KMS-11 (cell line): ENCODE results near the gene MPC1.

ENCODE experiments used
- H2AFZ ChIP-seq: fragments of 200-600 bp; sonication (generic); 2 replicates; pipeline ENCODE4 v1.6.1; 2016; ENCODE audit warnings: antibody characterized with exemption, mixed run types, low read depth
- H3K27ac ChIP-seq: fragments of 200-600 bp; sonication (generic); 2 replicates; pipeline ENCODE4 v1.6.1; 2016; ENCODE audit warnings: mild to moderate bottlenecking, mixed run types
- H3K27me3 ChIP-seq: fragments of 200-600 bp; sonication (generic); 2 replicates; pipeline ENCODE4 v1.6.1; 2017; ENCODE audit warnings: mild to moderate bottlenecking, low read depth, mixed run types, moderate library complexity; ENCODE audit not compliant: insufficient read depth
- H3K36me3 ChIP-seq: fragments of 200-600 bp; sonication (generic); 2 replicates; pipeline ENCODE4 v1.6.1; 2017; ENCODE audit warnings: mild to moderate bottlenecking, mixed run types; ENCODE audit not compliant: insufficient read depth
- H3K4me1 ChIP-seq: fragments of 200-600 bp; sonication (generic); 2 replicates; pipeline ENCODE4 v1.6.1; 2016; ENCODE audit warnings: mild to moderate bottlenecking, low read depth, mixed run types; ENCODE audit not compliant: poor library complexity, severe bottlenecking
- H3K4me2 ChIP-seq: fragments of 200-600 bp; sonication (generic); 2 replicates; pipeline ENCODE4 v1.7.0; 2016; ENCODE audit warnings: mild to moderate bottlenecking, mixed run types
- H3K4me3 ChIP-seq: fragments of 200-600 bp; sonication (generic); IDR thresholded peaks from 2 replicates; pipeline ENCODE4 v1.6.1; 2017; ENCODE audit warnings: low read depth, low read length, mixed read lengths; ENCODE audit not compliant: insufficient read depth
- H3K79me2 ChIP-seq: fragments of 200-600 bp; sonication (generic); 2 replicates; pipeline ENCODE4 v1.6.1; 2016; ENCODE audit warnings: low read depth, mixed run types; ENCODE audit not compliant: insufficient read depth
- H3K9ac ChIP-seq: fragments of 200-600 bp; sonication (generic); 2 replicates; pipeline ENCODE4 v1.6.1; 2016; ENCODE audit warnings: mild to moderate bottlenecking, mixed run types
- H4K20me1 ChIP-seq: fragments of 200-600 bp; sonication (generic); 2 replicates; pipeline ENCODE4 v1.6.1; 2016; ENCODE audit warnings: mild to moderate bottlenecking, mixed run types; ENCODE audit not compliant: insufficient read depth
- TF ChIP-seq, protein P1 (sequence below): fragments of 200-600 bp; sonication (generic); conservative IDR thresholded peaks from 2 replicates; pipeline ENCODE4 v1.6.1; 2017; ENCODE audit warnings: low read depth, mild to moderate bottlenecking, antibody characterized with exemption, low read length, moderate library complexity, mixed read lengths

Gene MPC1

DNA sequence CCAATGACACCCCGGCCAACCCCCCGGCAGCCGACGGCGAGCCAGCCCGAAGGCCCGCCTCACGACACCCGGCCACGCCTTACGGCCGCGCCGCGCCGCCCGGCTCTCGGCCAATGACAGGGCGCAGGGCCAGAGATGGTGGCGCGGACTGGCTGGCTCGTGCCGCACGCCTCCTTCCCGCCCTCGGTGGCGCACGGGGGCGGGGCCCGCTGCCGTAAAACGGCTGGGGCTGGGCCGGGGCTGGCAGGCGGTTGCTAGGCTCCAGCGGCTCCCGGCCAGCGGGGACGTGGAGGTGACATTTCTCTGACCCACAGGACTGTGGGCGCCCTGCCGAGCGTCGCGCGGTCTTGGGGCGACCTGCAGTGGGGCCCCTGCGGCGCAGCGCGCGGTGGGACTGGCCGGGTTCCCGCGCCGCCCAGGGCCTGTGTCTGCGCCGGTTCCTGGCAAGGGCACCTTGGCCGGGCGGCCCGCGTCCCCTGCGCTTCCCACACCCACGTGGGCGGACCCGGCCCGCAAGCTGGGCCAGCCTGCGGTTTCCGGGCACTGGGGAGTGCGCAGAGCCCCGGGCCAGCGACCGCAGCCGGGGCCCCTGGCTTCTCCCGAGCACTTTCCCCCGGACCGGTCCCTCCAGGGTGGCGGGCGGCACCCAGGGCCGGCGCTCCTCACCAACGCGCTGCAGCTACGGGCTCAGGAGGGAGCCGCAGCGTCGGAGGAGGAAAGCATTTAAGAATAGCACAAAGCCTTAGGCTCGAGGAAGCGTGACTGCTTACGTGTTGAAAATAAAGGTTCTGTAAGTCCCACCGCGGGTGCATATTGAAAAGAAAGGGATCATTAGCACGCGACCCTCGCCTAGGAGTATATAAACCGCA, at the start of gene MPC1:
MPC1 (minus strand) TSS at position 8 of the 869 bp plus-strand sequence. CDS start 64 bp downstream, outside the sequence.
- peak within 1 kb of the TSS; percentile 97 for H3K27ac ChIP-seq
- H4K20me1 ChIP-seq = no peaks in the 10 kb centered on the region
- no peaks in the 10 kb centered on the region for H3K79me2 ChIP-seq
- no peaks in the 10 kb centered on the region for H3K27me3 ChIP-seq
- H3K9ac ChIP-seq = peak within 1 kb of the TSS; percentile 90
- peaks cover 21% of the 10 kb centered on the region for H3K4me1 ChIP-seq
- TF ChIP-seq, protein P1, sequence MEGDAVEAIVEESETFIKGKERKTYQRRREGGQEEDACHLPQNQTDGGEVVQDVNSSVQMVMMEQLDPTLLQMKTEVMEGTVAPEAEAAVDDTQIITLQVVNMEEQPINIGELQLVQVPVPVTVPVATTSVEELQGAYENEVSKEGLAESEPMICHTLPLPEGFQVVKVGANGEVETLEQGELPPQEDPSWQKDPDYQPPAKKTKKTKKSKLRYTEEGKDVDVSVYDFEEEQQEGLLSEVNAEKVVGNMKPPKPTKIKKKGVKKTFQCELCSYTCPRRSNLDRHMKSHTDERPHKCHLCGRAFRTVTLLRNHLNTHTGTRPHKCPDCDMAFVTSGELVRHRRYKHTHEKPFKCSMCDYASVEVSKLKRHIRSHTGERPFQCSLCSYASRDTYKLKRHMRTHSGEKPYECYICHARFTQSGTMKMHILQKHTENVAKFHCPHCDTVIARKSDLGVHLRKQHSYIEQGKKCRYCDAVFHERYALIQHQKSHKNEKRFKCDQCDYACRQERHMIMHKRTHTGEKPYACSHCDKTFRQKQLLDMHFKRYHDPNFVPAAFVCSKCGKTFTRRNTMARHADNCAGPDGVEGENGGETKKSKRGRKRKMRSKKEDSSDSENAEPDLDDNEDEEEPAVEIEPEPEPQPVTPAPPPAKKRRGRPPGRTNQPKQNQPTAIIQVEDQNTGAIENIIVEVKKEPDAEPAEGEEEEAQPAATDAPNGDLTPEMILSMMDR = 0 out of 2 replicates have a peak, but pooled peaks have one; percentile 4
- H3K4me3 ChIP-seq = no peak within 1 kb of the TSS
- no peaks in the 10 kb centered on the region for H3K36me3 ChIP-seq
- H3K4me2 ChIP-seq = peak within 1 kb of the TSS; percentile 86
- peak within 1 kb of the TSS; percentile 92 for H2AFZ ChIP-seq

DNA sequence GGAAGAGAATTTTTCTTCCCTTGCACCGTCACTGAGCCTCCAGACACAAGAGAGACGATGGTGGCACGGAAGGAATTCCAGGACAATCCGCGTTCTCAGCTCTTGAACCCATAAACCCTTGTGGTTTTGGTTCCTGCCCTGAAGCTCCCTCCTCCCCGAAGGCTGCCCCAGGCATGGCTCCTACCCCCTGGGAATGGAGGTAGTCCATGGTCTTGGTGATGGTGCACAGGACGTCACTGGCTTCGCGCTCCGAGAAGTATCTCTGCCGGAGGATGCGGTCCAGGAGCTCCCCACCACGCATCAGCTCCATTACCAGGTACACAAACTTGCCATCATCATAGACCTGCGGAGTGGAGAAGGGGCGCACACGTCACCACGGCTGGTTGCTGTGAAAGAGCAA, 47.5 kb upstream of the MPC1 start:
- Histone ChIP-seq H3K27ac (no peak overlapping the region), H4K20me1 (no peaks in the 10 kb centered on the region), H3K4me3 (no peak overlapping the region), H3K9ac (no peak overlapping the region), H3K36me3 (no peaks in the 10 kb centered on the region), H3K4me1 (no peaks in the 10 kb centered on the region), H3K27me3 (no peaks in the 10 kb centered on the region), H3K79me2 (no peaks in the 10 kb centered on the region), H2AFZ (no peak overlapping the region), H3K4me2 (no peak overlapping the region)
- TF ChIP-seq, protein P1 = no peak

DNA sequence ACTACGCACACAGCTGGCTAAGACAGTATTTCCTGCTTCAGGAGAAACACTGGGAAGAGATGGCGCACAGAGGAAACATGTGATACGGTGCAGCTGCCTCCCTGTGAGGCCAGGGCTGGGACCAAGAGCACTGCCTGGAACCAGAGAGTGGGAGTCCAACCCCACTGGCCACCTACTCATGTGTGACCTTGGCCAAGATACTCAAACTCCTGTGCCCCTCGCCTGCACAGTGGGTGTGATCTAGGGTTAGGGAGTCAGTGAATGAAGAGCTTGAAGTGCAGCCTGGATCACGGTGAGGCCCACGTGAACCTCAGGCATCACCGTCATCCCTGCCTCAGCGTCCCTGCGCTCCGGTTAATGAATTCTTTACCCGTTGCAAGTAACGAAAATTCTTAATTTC, 41.7 kb upstream of the MPC1 start:
- no peak overlapping the region for H2AFZ ChIP-seq
- no peak overlapping the region for H3K4me3 ChIP-seq
- H3K9ac ChIP-seq = no peak overlapping the region
- no peaks in the 10 kb centered on the region for H3K79me2 ChIP-seq
- TF ChIP-seq, protein P1 = no peak
- no peaks in the 10 kb centered on the region for H3K36me3 ChIP-seq
- H3K27me3 ChIP-seq = no peaks in the 10 kb centered on the region
- H3K27ac ChIP-seq = no peak overlapping the region
- peaks cover 24% of the 10 kb centered on the region for H3K4me1 ChIP-seq
- H3K4me2 ChIP-seq = no peak overlapping the region
- H4K20me1 ChIP-seq = no peaks in the 10 kb centered on the region

DNA sequence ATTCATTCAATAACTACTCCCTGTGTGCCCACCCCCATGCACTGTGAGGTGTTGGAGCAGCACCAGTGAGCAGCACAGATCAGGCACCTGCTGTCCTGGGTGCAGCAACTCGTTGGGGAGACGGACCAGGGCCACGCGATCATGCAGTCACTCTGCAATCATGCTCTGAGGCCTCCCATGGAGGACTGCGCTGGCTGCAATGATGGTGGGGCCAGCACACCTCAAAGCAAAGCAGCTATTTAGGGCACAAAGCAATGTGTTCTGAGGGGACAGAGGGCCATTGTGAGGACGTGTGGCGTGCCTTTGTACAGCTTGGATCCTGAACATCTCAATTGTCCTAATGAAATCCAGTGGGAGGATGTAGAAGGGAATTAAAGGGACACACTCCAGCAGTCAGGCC, 41.0 kb upstream of the MPC1 start:
- TF ChIP-seq, protein P1 = no peak
- Histone ChIP-seq H3K27ac (no peak overlapping the region), H3K4me1 (peaks cover 30% of the 10 kb centered on the region), H3K4me3 (no peak overlapping the region), H2AFZ (no peak overlapping the region), H4K20me1 (no peaks in the 10 kb centered on the region), H3K79me2 (no peaks in the 10 kb centered on the region), H3K27me3 (no peaks in the 10 kb centered on the region), H3K4me2 (no peak overlapping the region), H3K36me3 (no peaks in the 10 kb centered on the region), H3K9ac (no peak overlapping the region)
